HCT116 (cell line): ENCODE data around the gene DBNDD2. TPM values are rescaled to one million over a fixed set of nuclear protein-coding genes. Genes with fewer than 3 reads are reported as not detected.

Source experiments
- ATAC-seq: fragments of 200-7000 bp; cut with Tn5 transposase; 2 replicates; pipeline ENCODE4 v1.9.1; 2020; ENCODE audit warnings: mild to moderate bottlenecking, moderate library complexity
- BruUV-seq: library from RNA; stranded (reverse); fragments of 400-500 nt; replicated peaks from 2 replicates; lab custom pipeline; 2021; lab: Mats Ljungman, UMichigan
- CTCF ChIA-PET: fragments of 300-600 bp; sonication (Branson Sonifier 250); formaldehyde crosslinking; loops from one replicate; lab custom pipeline; 2021; ENCODE audit warnings: antibody characterized with exemption; lab: Charles Lee
- POLR2A ChIA-PET: fragments of 300-600, 350-600 bp; sonication (Branson Sonifier 250); formaldehyde crosslinking; loops from one replicate; lab custom pipeline; 2021; ENCODE audit warnings: antibody characterized with exemption; lab: Charles Lee
- RAD21 ChIA-PET, 2 experiments: fragments of 300-600 bp; sonication (Branson Sonifier 250); formaldehyde crosslinking; loops; one replicate each; lab custom pipeline; 2023; ENCODE audit warnings: low total read pairs in 2 of 2; ENCODE audit not compliant: uncharacterized antibody in 2 of 2, unreplicated experiment in 2 of 2, low non-redundant PET in 1 of 2; lab: Charles Lee
- DNase-seq: peaks from one replicate; pipeline ENCODE4 v3.0.0-alpha.2; 2010; ENCODE audit warnings: low read depth, low spot score
- H2AFZ ChIP-seq: fragments of 200-600 bp; shearing (Covaris generic), sonication (generic); 2 replicates; pipeline ENCODE4 v1.6.1; 2017; ENCODE audit warnings: low read depth, mixed run types, mixed read lengths, antibody characterized with exemption, low read length; ENCODE audit not compliant: poor library complexity, severe bottlenecking
- H3K27ac ChIP-seq: 2 replicates; pipeline ENCODE4 v1.5.1; 2012; ENCODE audit warnings: low read depth, low read length
- H3K27me3 ChIP-seq: fragments of 200-600 bp; sonication (generic); 2 replicates; pipeline ENCODE4 v1.6.1; 2016; ENCODE audit warnings: mixed run types, low read length, mixed read lengths; ENCODE audit not compliant: insufficient read depth
- H3K36me3 ChIP-seq, 2 experiments: fragments of 200-500 bp in 1 of 2; fragments of 200-600 bp in 1 of 2; sonication (Bioruptor generic) in 1 of 2; sonication (generic) in 1 of 2; 2 replicates each; pipeline versions ENCODE4 v1.5.1 to v1.6.1; 2014 to 2016; ENCODE audit warnings: low read length in 2 of 2, inconsistent platforms in 1 of 2, mixed read lengths in 1 of 2, mixed run types in 1 of 2; ENCODE audit not compliant: insufficient read depth in 2 of 2, control insufficient read depth in 1 of 2
- H3K4me1 ChIP-seq, 2 experiments: fragments of 200-600 bp in 1 of 2; sonication (generic) in 1 of 2; 2 replicates each; pipeline versions ENCODE4 v1.5.1 to v1.6.1; 2012 to 2017; ENCODE audit warnings: low read length in 2 of 2, inconsistent platforms in 1 of 2, mild to moderate bottlenecking in 1 of 2, mixed read lengths in 1 of 2, mixed run types in 1 of 2, moderate library complexity in 1 of 2; ENCODE audit not compliant: insufficient read depth in 2 of 2, control insufficient read depth in 1 of 2
- H3K4me2 ChIP-seq: fragments of 200-600 bp; sonication (generic); 2 replicates; pipeline ENCODE4 v1.6.1; 2017; ENCODE audit warnings: mixed run types, low read length, mixed read lengths
- H3K4me3 ChIP-seq, 2 experiments: fragments of 200-600 bp in 1 of 2; sonication (generic) in 1 of 2; replicated peaks in 1 of 2; 2 replicates each; pipeline ENCODE4 v1.5.1; 2011 to 2016; ENCODE audit warnings: low read length in 2 of 2, control low read depth in 1 of 2, low read depth in 1 of 2, mild to moderate bottlenecking in 1 of 2, mixed read lengths in 1 of 2, mixed run types in 1 of 2
- H3K79me2 ChIP-seq: fragments of 200-600 bp; sonication (generic); 2 replicates; pipeline ENCODE4 v1.6.1; 2017; ENCODE audit warnings: mild to moderate bottlenecking, mixed run types, low read length, moderate library complexity, mixed read lengths; ENCODE audit not compliant: insufficient read depth
- H3K9ac ChIP-seq: fragments of 200-600 bp; sonication (generic); 2 replicates; pipeline ENCODE4 v1.6.1; 2016; ENCODE audit warnings: low read length, mixed read lengths
- H3K9me2 ChIP-seq: fragments of 200-600 bp; sonication (generic), shearing (Covaris generic); 2 replicates; pipeline ENCODE4 v1.6.1; 2017; ENCODE audit warnings: mixed run types, mild to moderate bottlenecking, moderate library complexity; ENCODE audit not compliant: insufficient read depth
- H3K9me3 ChIP-seq, 2 experiments: fragments of 200-500 bp in 1 of 2; fragments of 200-600 bp in 1 of 2; sonication (Bioruptor generic) in 1 of 2; sonication (generic) in 1 of 2; 2 replicates each; pipeline ENCODE4 v1.6.1; 2014 to 2017; ENCODE audit warnings: low read length in 2 of 2, mixed read lengths in 2 of 2, inconsistent platforms in 1 of 2, low read depth in 1 of 2, mild to moderate bottlenecking in 1 of 2, mixed run types in 1 of 2, moderate library complexity in 1 of 2; ENCODE audit not compliant: control insufficient read depth in 1 of 2, insufficient read depth in 1 of 2
- H4K20me1 ChIP-seq: fragments of 200-600 bp; sonication (generic), shearing (Covaris generic); 2 replicates; pipeline ENCODE4 v1.6.1; 2017; ENCODE audit warnings: mixed run types, mild to moderate bottlenecking, moderate library complexity; ENCODE audit not compliant: insufficient read depth
- ATF3 ChIP-seq: IDR thresholded peaks from 2 replicates; pipeline ENCODE4 v1.6.1; 2012
- CEBPB ChIP-seq: IDR thresholded peaks from 2 replicates; pipeline ENCODE4 v1.6.1; 2012; ENCODE audit warnings: low read depth
- CTCF ChIP-seq, 3 experiments: fragments of 200-600 bp in 1 of 3; sonication (generic) in 1 of 3; IDR thresholded peaks in 2 of 3; conservative IDR thresholded peaks in 1 of 3; 2 replicates each; pipeline ENCODE4 v1.5.1; 2012 to 2017; ENCODE audit warnings: low read depth in 2 of 3, low read length in 2 of 3, antibody characterized with exemption in 1 of 3, borderline replicate concordance in 1 of 3, control low read depth in 1 of 3, mild to moderate bottlenecking in 1 of 3, mixed read lengths in 1 of 3, mixed run types in 1 of 3, moderate library complexity in 1 of 3; ENCODE audit not compliant: insufficient read depth in 1 of 3
- EGR1 ChIP-seq: IDR thresholded peaks from 2 replicates; pipeline ENCODE4 v1.6.1; 2012; ENCODE audit warnings: low read depth
- ELF1 ChIP-seq: IDR thresholded peaks from 2 replicates; pipeline ENCODE4 v1.6.1; 2012; ENCODE audit warnings: low read depth, borderline replicate concordance
- EZH2phosphoT487 ChIP-seq: fragments of 200-600 bp; IDR thresholded peaks from 2 replicates; pipeline ENCODE4 v1.6.1; 2018; ENCODE audit warnings: antibody characterized with exemption, borderline replicate concordance
- FOSL1 ChIP-seq: IDR thresholded peaks from 2 replicates; pipeline ENCODE4 v1.6.1; 2012; ENCODE audit warnings: low read depth
- MAX ChIP-seq: IDR thresholded peaks from 2 replicates; pipeline ENCODE4 v1.6.1; 2012
- POLR2A ChIP-seq: IDR thresholded peaks from 2 replicates; pipeline ENCODE4 v1.7.0; 2011; ENCODE audit warnings: borderline replicate concordance; ENCODE audit not compliant: insufficient read depth, insufficient read length; ENCODE audit errors: extremely low read depth
- POLR2AphosphoS5 ChIP-seq: IDR thresholded peaks from 2 replicates; pipeline ENCODE4 v1.6.1; 2011; ENCODE audit warnings: mild to moderate bottlenecking, low read depth, low read length, moderate library complexity
- RAD21 ChIP-seq: IDR thresholded peaks from 2 replicates; pipeline ENCODE4 v1.6.1; 2012; ENCODE audit warnings: low read depth, mild to moderate bottlenecking
- REST ChIP-seq: IDR thresholded peaks from 2 replicates; pipeline ENCODE4 v1.6.1; 2012; ENCODE audit warnings: low read depth
- SIN3A ChIP-seq: IDR thresholded peaks from 2 replicates; pipeline ENCODE4 v1.6.1; 2012; ENCODE audit warnings: low read depth
- SP1 ChIP-seq: IDR thresholded peaks from 2 replicates; pipeline ENCODE4 v1.6.1; 2012; ENCODE audit warnings: low read depth
- SRF ChIP-seq: IDR thresholded peaks from 2 replicates; pipeline ENCODE4 v1.6.1; 2012; ENCODE audit warnings: low read depth
- TCF7L2 ChIP-seq: IDR thresholded peaks from 2 replicates; pipeline ENCODE4 v1.7.0; 2011; ENCODE audit warnings: borderline replicate concordance, inconsistent platforms; ENCODE audit not compliant: insufficient read depth, insufficient read length; ENCODE audit errors: extremely low read depth
- ZFX ChIP-seq: fragments of 450-650 bp; IDR thresholded peaks from 2 replicates; pipeline ENCODE4 v1.6.1; 2017
- intact Hi-C: fragments of 100-400 bp; cut with micrococcal nuclease; formaldehyde crosslinking; loops from 2 replicates; pipeline ENCODE4 v1.10.0; 2022
- total RNA-seq: library from RNA; stranded (reverse); gene quantifications from one replicate; pipeline ENCODE4 v1.2.1, GENCODE V29; 2021; ENCODE audit not compliant: unreplicated experiment

Gene DBNDD2
- total RNA-seq, 1 experiment from 2014 or later: 44.2 TPM

GRCh38 chr20:45362804-45363610 lies 45.1 kb upstream of the DBNDD2 start, which contains the start of gene SYS1 (continued):
- peak; percentile 73 to 83 (median 79) for TF ChIP-seq CTCF (IDR thresholded peaks at IDR 0.05 in 2 of 3, conservative IDR thresholded peaks at IDR 0.05 in 1 of 3; ENCODE audit: borderline replicate concordance in 1 of 3, insufficient read depth in 1 of 3, low read depth in 2 of 3, low read length in 2 of 3)

- Histone ChIP-seq H3K4me1 (peaks cover 32 to 42% of the 10 kb centered on the region in 2 experiments), H4K20me1 (no peaks in the 10 kb centered on the region), H3K4me2 (peak overlapping the region; percentile 78), H3K9me3 (no peaks in the 10 kb centered on the region), H3K9me2 (no peaks in the 10 kb centered on the region), H2AFZ (no peak overlapping the region), H3K36me3 (peaks cover 12 to 25% of the 10 kb centered on the region in 2 experiments; a peak in 3 of 4 replicates), H3K27me3 (no peaks in the 10 kb centered on the region), H3K4me3 (peak overlapping the region; percentile 72 to 98), H3K79me2 (peaks cover 25% of the 10 kb centered on the region), H3K27ac (peak overlapping the region; percentile 80), H3K9ac (peak overlapping the region; percentile 87)
- CTCF ChIA-PET: interaction anchor here (1.0 to 4.6 kb wide), 18 partner anchors 10 to 407 kb away, joined by 3 to 55 read pairs (median 6); no protein-coding TSS in a partner anchor
- intact Hi-C loops: loop anchor here (1.0 kb wide), 1 partner anchor 72 kb away; no protein-coding TSS in a partner anchor
- no peak for DNase-seq
- no peak for ATAC-seq
- POLR2A ChIA-PET: interaction anchor here (1.0 to 3.3 kb wide), 11 partner anchors 9 to 86 kb away, joined by 3 to 34 read pairs (median 6); partner anchors contain the start of gene SDC4
- RAD21 ChIA-PET: no interaction called here
- TSS peak; percentile 35 for BruUV-seq
- TF ChIP-seq REST: no peak
- TF ChIP-seq EZH2phosphoT487: no peak
- no peak for TF ChIP-seq SP1
- no peak for TF ChIP-seq ATF3
- no peak for TF ChIP-seq EGR1
- no peak for TF ChIP-seq SRF
- TF ChIP-seq CEBPB: no peak
- no peak for TF ChIP-seq POLR2AphosphoS5
- no peak for TF ChIP-seq FOSL1
- TF ChIP-seq SIN3A: no peak
- TF ChIP-seq ZFX: no peak
- TF ChIP-seq TCF7L2: no peak
- TF ChIP-seq POLR2A: no peak
- no peak for TF ChIP-seq RAD21
- no peak for TF ChIP-seq ELF1
- TF ChIP-seq MAX: no peak
These were observed 44.2 kb upstream of the DBNDD2 start for GRCh38 chr20:45363611-45364492.
